GM19324 (cell line): ENCODE measurements around the gene SAXO2.
"Not testable (repeated sequence)": the region's sequence is repeated elsewhere in the genome, so short reads cannot be mapped to it uniquely, and the experiment has no call there.

ENCODE experiments used
- ATAC-seq: cut with Tn5 transposase; IDR thresholded peaks from one replicate; pipeline ENCODE4 v1.9.1; 2021; ENCODE audit warnings: mild to moderate bottlenecking, moderate library complexity; ENCODE audit not compliant: unreplicated experiment, low FRiP score

The SAXO2 gene

DNA sequence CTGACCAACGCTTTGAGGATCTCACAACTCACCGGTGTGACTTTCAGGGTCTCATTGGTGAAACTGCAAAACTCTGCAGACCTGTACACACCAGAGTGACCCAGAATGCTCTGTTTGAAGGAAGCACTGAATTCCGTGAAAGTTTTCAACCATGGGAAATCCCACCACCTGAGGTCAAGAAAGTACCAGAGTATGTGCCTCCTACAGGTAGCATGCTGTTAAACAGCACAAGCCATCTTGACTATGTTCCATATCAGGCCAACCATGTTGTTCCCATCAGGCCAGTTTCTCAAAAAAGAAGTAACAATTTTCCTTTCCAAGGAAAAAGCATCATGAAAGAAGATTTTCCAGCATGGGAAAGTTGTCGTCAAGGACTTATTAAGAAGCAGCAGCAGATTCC is 19.8 kb downstream of the SAXO2 start:
- ATAC-seq: not testable (repeated sequence)

- not testable (repeated sequence) for ATAC-seq
Measured at GRCh38 chr15:82284381-82284780, 21.8 kb downstream of the SAXO2 start.

GRCh38 chr15:82286475-82286874 is 23.9 kb downstream of the SAXO2 start:
- ATAC-seq: not testable (repeated sequence)

- ATAC-seq: not testable (repeated sequence)
Measured at GRCh38 chr15:82288202-82288601, 25.6 kb downstream of the SAXO2 start.

DNA sequence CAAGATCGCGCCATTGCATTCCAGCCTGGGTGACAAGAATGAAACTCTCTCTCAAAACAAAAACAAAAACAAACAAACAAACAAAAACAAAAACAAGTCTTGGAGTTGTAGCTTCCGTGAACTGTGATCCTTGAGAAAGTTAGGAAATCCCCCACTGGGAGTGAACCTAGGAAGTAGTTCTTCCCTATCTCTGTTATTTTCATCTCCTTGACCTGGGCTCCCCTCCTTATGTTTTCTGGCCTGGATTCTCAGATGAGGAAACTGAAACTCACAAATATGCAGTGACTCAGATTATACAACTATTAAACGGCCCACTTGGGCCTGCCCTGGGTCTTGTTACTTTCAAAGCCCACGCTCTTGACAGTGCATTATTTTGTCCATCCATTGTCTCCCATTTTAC is 29.7 kb downstream of the SAXO2 start:
- no peak for ATAC-seq

DNA sequence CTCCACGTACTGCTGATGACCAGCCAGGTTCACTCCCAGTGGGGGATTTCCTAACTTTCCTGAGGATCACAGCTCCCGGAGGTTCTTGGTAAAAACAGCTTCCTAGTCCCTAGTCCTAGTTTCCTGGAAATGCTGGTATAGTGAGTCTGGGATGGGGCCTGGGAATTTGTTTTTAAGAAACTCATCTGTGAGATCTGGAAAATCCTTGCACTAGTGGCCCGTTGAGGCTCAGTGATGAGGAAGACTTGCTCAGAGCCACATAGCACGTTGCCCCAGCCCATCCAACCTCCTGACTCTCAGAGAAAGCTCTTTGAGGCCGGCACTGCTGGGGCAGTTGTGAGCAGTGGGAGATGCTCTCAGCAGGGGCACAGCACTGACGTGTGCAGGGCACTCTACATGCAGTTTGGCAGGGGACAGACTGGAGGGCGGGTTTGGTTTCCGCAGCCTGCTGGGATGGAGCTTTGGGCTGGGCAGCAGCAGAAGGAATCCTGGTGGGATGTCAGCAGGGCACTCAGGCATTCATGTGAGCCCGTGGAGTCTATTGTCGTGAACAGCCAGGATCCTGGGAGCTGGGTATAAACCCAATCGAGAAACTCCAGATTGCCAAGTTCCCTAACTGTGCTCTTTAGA is 31.6 kb downstream of the SAXO2 start:
- no peak for ATAC-seq

DNA sequence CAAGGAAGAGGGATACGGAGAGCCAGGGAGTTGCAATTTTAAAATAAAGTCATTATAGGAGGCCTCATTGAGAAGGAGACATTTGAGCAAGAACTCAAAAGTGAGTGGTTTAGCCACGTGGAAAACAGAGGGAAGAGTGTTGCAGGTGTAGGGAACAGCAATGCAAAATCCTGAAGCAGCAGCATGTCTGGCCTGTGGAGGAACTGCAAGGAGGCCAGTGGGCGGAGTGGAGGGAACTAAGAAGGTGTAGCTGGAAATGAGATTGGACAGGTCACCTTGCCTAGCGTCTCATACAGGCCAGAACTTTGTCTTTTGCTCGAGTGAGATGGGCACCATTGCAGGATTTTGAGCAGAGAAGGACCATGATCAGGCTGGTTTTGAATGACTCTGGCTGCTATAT is 34.9 kb downstream of the SAXO2 start:
- ATAC-seq: no peak

GRCh38 chr15:82298032-82298431 is 35.4 kb downstream of the SAXO2 start:
- no peak for ATAC-seq

DNA sequence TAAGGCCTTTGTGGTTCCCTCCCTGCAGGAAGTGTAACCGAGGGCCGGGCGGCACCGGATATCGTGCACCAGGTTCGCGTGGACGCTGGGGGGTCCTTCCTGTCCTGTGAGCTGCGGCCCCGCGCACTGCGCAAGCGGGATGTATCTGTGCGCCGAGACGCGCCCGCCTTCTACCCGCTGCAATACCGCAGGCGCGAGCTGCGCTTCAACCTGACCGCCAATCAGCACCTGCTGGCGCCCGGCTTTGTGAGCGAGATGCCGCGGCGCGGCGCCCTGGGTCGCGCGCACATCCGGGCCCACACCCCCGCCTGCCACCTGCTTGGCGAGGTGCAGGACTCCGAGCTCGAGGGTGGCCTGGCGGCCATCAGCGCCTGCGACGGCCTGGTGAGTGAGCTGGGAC is 35.9 kb downstream of the SAXO2 start:
- no peak for ATAC-seq

DNA sequence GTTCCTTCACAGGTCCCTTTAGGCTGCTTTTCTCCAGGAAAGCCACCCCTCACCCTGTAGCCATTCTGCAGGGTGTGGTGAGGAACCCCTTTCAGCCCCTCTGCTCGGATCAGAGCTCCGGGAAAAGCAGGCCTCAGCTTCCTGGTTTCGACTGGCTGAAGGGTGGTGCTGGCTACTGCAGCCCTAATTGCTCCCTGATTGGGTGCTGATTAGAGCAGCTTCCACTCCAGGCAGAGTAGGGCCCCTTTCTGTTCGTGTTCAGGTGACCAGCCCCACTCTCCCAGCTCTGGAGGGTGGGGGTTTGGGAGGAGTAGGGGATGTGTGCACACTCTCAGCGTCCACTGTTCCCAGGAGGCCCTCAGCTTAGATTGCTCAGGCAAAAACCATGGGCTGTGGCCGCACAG is 36.9 kb downstream of the SAXO2 start:
- not testable (repeated sequence) for ATAC-seq

GRCh38 chr15:82300326-82300725 is 37.7 kb downstream of the SAXO2 start:
- not testable (repeated sequence) for ATAC-seq

DNA sequence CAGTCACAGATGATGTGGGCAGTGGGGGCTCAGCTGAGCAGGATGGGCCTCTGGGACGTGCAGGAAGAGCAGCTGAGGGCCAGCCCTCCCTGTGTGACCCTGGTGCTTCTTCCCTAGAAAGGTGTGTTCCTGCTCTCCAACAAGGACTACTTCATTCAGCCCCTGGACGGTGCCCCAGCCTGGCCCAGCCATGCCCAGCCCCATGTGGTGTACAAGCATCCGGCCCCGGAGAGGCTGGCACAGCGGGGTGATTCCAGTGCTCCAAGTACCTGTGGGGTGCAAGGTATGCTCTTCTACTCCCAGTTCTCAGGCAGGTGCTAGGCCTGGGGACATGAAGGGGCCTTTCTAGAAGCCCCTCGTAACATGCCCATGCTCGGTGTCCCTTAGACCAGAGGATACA is 38.3 kb downstream of the SAXO2 start:
- ATAC-seq: no peak

GRCh38 chr15:82301296-82302016 is 38.8 kb downstream of the SAXO2 start:
- no peak for ATAC-seq

- ATAC-seq: no peak
Measured at GRCh38 chr15:82303956-82304777, 41.5 kb downstream of the SAXO2 start.

- ATAC-seq: no peak
Measured at GRCh38 chr15:82304778-82305090, 42.1 kb downstream of the SAXO2 start.

DNA sequence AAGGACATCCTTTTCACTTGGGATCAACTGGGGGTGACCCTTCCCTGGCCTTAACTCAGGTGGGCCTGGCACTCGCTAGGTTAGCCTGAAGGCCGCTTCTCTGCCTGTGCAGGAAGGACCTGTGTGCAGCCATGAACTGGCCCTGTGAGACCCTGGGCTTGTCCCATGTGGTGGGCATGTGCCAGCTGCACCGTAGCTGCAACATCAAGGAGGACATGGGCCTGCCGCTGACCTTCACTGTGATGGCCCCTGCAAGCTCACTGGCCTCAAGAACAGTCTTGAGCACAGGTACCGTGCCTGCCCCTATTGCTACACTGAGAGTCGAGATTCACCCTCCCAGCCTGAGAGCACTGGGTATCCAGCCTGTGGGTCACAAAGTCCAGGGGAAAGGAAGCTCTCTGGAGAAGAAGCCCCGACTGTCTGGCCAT is 43.0 kb downstream of the SAXO2 start:
- ATAC-seq: no peak

GRCh38 chr15:82306791-82307713 is 44.4 kb downstream of the SAXO2 start:
- ATAC-seq: no peak

GRCh38 chr15:82307714-82308081 is 45.1 kb downstream of the SAXO2 start:
- ATAC-seq: no peak

- no peak for ATAC-seq
Measured at GRCh38 chr15:82309802-82310201, 47.2 kb downstream of the SAXO2 start.

GRCh38 chr15:82311321-82311720 is 48.7 kb downstream of the SAXO2 start:
- ATAC-seq: not testable (repeated sequence)
